Activated gamma-delta T cell treated with anti-CD3 and anti-CD28 coated beads, Interleukin-2, amount 50 U/mL, for 16 hours (primary cell): ENCODE measurements around the gene ADSS1.

Experiments
- DNase-seq: peaks from one replicate; pipeline ENCODE4 v3.0.0-alpha.2; 2020; ENCODE audit warnings: low read depth

ADSS1 gene

DNA sequence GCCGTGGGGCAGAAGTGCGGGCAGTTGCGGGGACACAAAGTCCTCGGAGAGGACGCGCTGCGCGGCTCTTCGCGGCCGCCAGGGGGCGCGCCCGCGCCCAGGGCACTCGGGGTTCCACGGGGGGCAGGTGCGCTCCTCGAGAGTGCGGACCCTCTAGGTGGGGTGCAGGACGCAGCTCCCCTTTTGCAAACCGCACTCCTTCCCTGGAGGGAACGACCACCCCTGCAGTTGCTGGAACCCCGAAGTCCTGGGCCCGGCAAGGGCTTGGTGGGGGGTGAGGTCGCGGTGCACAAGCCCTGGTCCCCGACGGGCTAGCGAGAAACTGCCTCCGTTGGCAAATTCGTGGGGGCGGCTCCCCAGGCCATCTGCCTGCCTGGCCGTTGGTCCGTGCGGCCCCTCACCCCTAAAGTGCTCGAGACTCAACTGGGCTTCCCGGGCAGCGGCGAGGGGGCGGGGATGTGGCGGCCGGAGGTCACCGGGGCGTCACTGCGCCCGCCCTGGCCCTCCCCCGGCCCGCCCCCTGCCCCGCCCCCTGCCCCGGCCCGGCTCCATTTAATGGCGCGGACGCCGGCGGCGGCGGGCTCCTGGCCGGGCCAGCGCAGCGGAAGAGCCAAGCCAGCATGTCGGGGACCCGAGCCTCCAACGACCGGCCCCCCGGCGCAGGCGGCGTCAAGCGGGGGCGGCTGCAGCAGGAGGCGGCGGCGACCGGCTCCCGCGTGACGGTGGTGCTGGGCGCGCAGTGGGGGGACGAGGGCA, at the start of gene ADSS1:
Gene ADSS1 (plus strand): TSS at position 579 of the 756 bp plus-strand sequence. CDS start 42 bp downstream, at position 621.
- DNase-seq: peak; percentile 19

DNA sequence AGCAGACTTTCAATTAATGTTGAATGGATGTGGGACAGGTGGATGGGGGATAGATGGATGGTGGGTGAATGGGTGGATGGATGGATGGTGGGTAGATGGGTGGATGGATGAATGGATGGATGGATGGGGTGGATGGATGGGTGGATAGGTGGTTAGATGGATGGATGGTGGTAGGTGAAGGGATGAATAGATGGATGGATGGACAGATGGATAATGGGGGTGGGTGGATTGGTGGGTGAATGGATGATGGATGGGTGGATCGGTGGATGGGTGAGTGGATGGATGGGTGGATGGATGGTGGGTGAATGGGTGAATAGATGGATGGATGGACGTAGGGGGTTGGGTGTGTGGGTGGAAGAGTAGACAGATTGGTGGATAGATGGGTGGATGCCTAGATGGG, 48.6 kb upstream of the ADSS1 start:
- DNase-seq: no peak

- no peak for DNase-seq
Observed at GRCh38 chr14:104676130-104676693, 47.8 kb upstream of the ADSS1 start.

DNA sequence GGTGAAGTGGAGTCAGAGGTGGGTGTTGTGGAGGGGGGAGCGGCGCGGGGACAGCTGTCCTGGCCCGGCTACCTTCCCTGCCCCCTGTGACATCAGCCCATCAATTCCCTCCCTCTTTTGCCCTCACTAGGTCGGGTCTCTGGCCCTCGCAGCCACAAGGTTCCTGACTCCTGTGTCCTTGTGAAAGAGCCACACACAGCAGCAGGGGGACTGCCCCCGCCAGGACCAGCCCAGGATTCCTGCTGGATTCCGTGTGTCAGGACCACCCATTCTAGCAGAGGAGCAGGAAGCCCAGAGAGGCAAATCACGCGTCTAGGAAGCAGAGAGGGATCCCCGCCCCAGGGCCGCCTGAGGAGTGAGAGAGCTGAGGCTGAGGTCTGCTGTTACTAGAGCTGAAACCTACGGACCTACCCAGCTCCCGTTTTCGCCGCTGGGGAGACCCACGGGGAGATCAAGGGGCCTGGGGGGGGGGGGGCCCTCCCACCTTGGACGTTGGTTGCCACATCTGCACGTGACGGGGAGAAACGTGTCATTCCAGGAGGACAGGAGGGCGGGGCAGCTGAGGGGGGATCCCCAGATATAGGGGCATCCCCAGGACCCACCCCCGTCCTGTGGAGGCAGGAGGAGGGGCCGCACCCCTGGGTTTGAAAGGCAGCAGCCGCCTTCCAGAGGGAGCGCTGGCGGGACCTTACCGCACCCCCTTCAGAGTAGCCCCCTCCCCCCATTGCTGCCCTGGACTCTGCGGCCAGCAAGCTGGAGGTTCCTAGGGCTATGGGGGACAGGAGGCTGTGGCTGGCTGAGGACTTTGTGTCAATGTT, 47.1 kb upstream of the ADSS1 start:
- DNase-seq: no peak

DNA sequence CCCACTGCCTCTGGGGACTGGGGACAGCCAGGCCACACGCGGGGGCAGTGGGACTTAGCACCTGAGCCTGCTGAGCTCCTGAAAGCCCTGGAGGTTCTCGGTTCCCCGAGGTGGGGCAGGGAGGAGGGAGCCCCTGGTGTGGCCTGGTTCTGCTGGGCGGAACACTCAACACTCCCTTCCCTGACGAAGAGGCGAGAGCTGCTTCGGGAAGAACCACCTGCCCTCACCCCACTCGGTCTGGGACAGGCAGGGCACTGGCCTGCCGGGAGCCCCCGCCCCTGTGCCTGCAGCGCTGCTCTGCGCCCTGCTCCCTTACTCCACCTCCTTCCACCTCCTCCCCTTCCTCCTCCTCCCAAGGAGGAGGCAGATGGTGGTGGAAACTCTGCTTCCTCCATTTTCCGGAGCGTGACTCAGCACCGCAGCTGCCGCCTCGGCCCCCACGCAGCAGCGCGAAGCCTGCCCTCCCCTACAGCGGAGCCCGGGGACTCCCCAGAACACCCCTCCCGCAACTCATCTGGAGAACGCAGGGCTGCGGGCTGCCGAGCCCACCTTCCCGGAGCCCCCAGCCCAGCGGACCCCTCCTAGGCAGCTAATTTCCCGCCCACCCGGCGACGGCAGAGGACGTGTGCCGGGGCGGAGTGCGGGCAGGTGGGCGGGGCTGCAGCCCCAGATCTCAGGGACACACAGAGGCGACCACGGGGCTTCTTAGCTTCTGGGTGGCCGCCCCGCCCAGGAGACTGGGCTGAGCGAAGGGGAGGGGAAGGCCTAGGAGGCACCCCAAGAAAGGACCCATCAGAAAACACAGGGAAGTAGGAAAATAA, 46.3 kb upstream of the ADSS1 start:
- peak; percentile 49 for DNase-seq

DNA sequence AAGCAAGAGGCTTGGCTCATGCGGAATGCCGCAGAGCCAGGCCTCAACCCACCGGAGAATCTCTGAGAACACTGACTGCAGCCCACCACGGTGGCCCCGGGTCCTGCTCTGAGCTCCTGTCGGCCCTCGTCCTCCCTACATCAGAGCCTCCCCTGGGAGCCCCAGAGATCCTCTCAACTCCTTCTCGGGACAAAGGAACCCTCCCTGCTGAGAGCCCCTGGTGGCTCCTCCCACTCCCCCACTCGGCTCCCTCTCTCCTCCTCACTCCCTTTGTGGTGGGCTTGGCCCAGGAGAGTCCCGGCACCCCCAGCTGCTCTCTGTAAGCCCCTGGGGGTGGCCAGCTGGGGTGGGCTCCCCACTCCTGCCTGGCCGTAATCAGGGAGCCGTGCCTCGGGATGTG, 45.7 kb upstream of the ADSS1 start:
- DNase-seq: no peak

GRCh38 chr14:104678901-104679705, 44.9 kb upstream of the ADSS1 start:
- DNase-seq: no peak

DNA sequence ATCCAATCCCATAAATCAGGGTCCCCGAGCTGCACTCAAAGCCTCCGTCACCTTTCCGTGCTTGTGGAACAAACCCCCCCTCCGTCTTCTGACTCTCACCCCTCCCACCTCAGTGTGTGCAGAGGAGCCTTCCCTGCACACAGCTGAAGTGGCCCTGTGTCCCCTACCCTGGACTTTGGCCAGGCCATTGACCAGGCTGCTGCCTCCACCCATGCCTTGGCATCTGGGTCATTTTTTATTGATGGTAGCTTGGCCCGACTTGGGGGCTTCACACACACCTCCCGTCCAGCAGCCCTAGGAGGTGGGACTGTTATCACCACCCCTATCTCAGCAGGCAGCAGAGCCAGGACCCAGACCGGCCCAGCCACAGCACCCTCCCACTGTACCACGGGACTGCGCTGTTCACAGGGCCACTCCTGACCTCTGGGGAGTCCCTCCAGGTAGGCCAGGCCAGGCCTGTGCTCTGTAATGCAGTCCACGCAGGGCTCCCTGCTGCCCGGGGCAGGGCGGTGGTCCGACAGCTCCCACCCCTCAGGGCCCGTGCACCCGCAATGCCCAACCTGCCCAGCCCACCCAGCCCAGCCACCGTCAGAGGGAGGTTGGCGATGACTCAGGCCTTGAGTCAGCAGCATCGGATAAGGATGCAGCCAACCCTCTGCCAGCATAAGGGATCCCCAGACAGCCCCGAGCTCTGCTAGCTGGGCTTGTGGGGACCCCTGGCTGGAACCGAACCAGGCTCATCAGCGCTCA, 43.8 kb upstream of the ADSS1 start:
- DNase-seq: no peak

GRCh38 chr14:104680806-104681688, 43.0 kb upstream of the ADSS1 start:
- DNase-seq: no peak

DNA sequence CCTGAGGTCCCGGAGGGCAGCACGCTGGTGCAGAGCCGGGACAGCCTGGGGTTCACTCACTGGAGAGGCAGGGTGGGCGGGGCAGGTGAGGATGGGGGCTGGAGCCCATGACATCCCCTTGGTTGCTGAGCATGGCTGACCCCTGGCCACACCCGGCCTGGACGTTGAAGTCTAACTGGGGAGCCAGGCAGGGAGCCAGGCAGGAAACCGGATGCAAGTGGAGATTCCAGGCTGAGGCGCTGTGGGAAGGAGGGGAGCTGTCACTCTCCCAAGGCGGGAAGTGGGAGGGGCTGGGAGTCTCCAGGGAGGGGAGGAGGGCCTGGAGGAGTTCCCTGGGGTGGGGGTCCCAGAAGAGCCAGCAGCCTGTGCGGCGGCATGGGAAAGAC, 42.3 kb upstream of the ADSS1 start:
- no peak for DNase-seq

GRCh38 chr14:104682107-104682593, 41.9 kb upstream of the ADSS1 start:
- DNase-seq: no peak

DNA sequence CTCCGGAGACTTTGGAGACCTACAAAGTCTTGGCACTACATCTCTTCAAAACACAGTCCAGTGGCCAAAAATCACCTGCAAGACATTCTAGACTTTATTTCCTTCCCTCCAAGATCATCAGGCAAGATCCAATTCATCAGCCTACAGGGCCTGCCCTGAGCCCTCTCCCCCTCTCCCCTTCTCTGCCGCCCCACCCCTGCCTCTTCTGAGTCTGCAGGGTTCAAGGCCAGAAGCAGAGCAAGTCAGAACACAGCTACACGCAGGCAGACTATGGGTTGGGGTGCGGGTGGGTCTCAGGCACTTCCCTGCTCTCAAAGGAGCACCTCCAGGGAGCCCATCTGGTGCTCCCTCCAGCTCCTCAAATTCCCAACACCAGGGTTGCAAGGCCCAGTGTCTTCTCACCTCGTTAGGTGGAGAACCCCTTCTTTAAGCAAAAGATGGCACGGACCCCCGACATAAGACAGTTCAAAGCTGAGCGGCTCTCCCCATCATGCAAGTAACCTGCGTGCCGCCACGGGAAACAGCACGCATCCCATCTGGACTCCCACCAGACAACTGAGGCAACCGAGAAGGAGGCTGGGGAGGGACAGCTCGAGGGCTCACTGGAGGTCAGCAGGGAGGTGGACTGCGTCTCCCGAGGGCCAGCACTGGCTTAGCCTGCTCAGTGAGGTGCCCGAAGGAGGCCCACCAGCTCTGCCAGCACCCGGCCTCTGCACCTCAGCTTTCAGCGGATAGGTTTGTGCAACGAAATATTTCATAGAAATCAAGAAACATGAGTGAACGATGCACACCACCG, 40.2 kb upstream of the ADSS1 start:
- DNase-seq: no peak

GRCh38 chr14:104684449-104684821, 39.6 kb upstream of the ADSS1 start:
- no peak for DNase-seq

DNA sequence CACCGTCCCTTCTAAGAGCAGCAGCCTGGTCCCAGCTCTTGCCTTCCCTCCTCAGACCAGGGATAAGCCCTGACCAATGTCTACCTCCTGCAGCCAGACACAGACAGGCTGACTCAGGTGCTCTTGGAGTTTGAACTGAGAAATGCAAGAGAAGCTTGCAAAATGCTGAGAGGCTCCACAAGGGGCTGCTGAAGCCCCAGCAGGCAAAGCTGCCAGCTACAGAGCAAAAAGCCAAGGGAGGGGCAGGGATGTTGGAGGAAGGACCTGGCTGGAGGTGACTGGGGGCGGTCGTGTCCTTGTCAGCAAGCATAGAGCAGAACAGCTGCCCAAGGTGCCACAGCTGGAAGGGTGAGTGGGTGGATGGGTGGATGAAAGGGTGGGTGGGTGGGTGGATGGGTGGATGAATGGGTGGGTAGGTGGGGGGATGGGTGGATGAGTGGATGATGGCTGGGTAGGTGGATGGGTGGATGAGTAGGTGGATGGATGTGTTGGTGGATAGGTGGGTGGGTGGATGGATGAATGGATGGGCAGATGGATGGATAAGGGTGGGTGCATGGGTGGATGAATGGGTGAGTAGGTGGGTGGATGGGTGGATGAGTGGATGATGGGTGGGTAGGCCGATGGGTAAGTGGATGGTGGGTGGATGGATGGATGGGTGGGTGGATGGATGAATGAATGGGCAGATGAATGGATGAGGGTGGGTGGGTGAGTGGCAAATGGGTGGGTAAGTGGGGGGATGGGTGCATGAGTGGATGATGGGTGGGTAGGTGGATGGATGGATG, 38.6 kb upstream of the ADSS1 start:
- no peak for DNase-seq

GRCh38 chr14:104685998-104686610, 37.9 kb upstream of the ADSS1 start:
- DNase-seq: no peak

- DNase-seq: no peak
Observed at GRCh38 chr14:104686624-104687517, 37.2 kb upstream of the ADSS1 start.
